CD14-positive monocyte (primary cell): ENCODE data around the gene SLC2A6. TPM values are rescaled to one million over a fixed set of nuclear protein-coding genes. Genes with fewer than 3 reads are reported as not detected.
A peak's percentile ranks its signal among the peaks of the same experiment; 100 is the strongest.

Experiments used
- DNase-seq, 3 donors: peaks; one replicate each; pipeline ENCODE4 v3.0.0-alpha.2; 2011 to 2022
- H2AFZ ChIP-seq: 2 replicates; pipeline ENCODE4 v1.6.0; 2012; ENCODE audit warnings: mild to moderate bottlenecking, low read depth, low read length, inconsistent platforms; ENCODE audit not compliant: insufficient read depth, poor library complexity, severe bottlenecking
- H3K27ac ChIP-seq, 2 donors: 1 replicate in 1 of 2; 2 replicates in 1 of 2; pipeline ENCODE4 v1.5.1; 2012 to 2013; ENCODE audit warnings: low read length in 2 of 2, control low read depth in 1 of 2, inconsistent platforms in 1 of 2, low read depth in 1 of 2, mild to moderate bottlenecking in 1 of 2
- H3K27me3 ChIP-seq, 2 donors: one replicate each; pipeline versions ENCODE4 v1.6.0 to v1.6.1; 2011 to 2013; ENCODE audit warnings: low read length in 2 of 2; ENCODE audit not compliant: control insufficient read depth in 2 of 2, insufficient read depth in 2 of 2
- H3K36me3 ChIP-seq, 2 donors: replicated peaks in 1 of 2; 1 replicate in 1 of 2; 2 replicates in 1 of 2; pipeline versions ENCODE4 v1.5.1 to v1.6.1; 2012 to 2013; ENCODE audit warnings: low read length in 2 of 2, control low read depth in 1 of 2, inconsistent platforms in 1 of 2, mild to moderate bottlenecking in 1 of 2; ENCODE audit not compliant: insufficient read depth in 2 of 2, control insufficient read depth in 1 of 2
- H3K4me1 ChIP-seq, 2 donors: 1 replicate in 1 of 2; 2 replicates in 1 of 2; pipeline versions ENCODE4 v1.5.1 to v1.6.1; 2012 to 2013; ENCODE audit warnings: low read length in 2 of 2, control low read depth in 1 of 2, inconsistent platforms in 1 of 2, mild to moderate bottlenecking in 1 of 2, moderate library complexity in 1 of 2; ENCODE audit not compliant: insufficient read depth in 2 of 2, control insufficient read depth in 1 of 2
- H3K4me2 ChIP-seq: replicated peaks from 2 replicates; pipeline ENCODE3; 2012; ENCODE audit warnings: low read length, moderate library complexity, mild to moderate bottlenecking; ENCODE audit not compliant: poor library complexity, severe bottlenecking; ENCODE audit errors: extremely low read depth
- H3K4me3 ChIP-seq, 3 experiments: fragments of 200-600 bp in 1 of 3; sonication (generic) in 1 of 3; replicated peaks in 1 of 3; 1 replicate in 2 of 3; 2 replicates in 1 of 3; pipeline ENCODE4 v1.5.1; 2011 to 2013; ENCODE audit warnings: low read length in 3 of 3, mild to moderate bottlenecking in 3 of 3, control low read depth in 2 of 3, low read depth in 2 of 3, inconsistent platforms in 1 of 3, moderate library complexity in 1 of 3
- H3K79me2 ChIP-seq: 2 replicates; pipeline ENCODE4 v1.6.0; 2012; ENCODE audit warnings: mild to moderate bottlenecking, control low read depth, inconsistent platforms, low read length, moderate library complexity; ENCODE audit not compliant: insufficient read depth
- H3K9ac ChIP-seq: 2 replicates; pipeline ENCODE4 v1.6.0; 2017; ENCODE audit warnings: low read length, mild to moderate bottlenecking; ENCODE audit not compliant: insufficient read depth, poor library complexity, severe bottlenecking
- H3K9me3 ChIP-seq, 2 donors: replicated peaks in 1 of 2; 1 replicate in 1 of 2; 2 replicates in 1 of 2; pipeline versions ENCODE4 v1.5.1 to v1.6.1; 2012 to 2013; ENCODE audit warnings: low read length in 2 of 2, control low read depth in 1 of 2; ENCODE audit not compliant: control insufficient read depth in 1 of 2, insufficient read depth in 1 of 2
- H4K20me1 ChIP-seq: 2 replicates; pipeline ENCODE4 v1.6.0; 2012; ENCODE audit warnings: mild to moderate bottlenecking, low read length, control low read depth, moderate library complexity; ENCODE audit not compliant: insufficient read depth
- H3K27ac Mint-ChIP-seq, 7 donors: one replicate each; pipeline ENCODE4 v1.8.0; 2020; ENCODE audit warnings: mild to moderate bottlenecking in 7 of 7, mixed read lengths in 7 of 7, moderate library complexity in 6 of 7, inconsistent platforms in 2 of 7
- H3K27me3 Mint-ChIP-seq, 3 donors: one replicate each; pipeline ENCODE4 v1.8.0; 2021 to 2022; ENCODE audit warnings: low read depth in 3 of 3, mild to moderate bottlenecking in 3 of 3, mixed read lengths in 3 of 3, moderate library complexity in 3 of 3, inconsistent platforms in 1 of 3
- H3K36me3 Mint-ChIP-seq, 2 donors: one replicate each; pipeline ENCODE4 v1.8.0; 2020; ENCODE audit warnings: mixed read lengths in 2 of 2, inconsistent platforms in 1 of 2, mild to moderate bottlenecking in 1 of 2
- H3K4me1 Mint-ChIP-seq: one replicate; pipeline ENCODE4 v1.8.0; 2020; ENCODE audit warnings: mild to moderate bottlenecking, mixed read lengths
- H3K4me3 Mint-ChIP-seq, 2 donors: one replicate each; pipeline ENCODE4 v1.8.0; 2020; ENCODE audit warnings: mild to moderate bottlenecking in 2 of 2, mixed read lengths in 2 of 2, moderate library complexity in 1 of 2
- H3K9me3 Mint-ChIP-seq, 7 donors: one replicate each; pipeline ENCODE4 v1.8.0; 2020 to 2022; ENCODE audit warnings: mixed read lengths in 7 of 7, mild to moderate bottlenecking in 6 of 7, moderate library complexity in 6 of 7, inconsistent platforms in 2 of 7
- CTCF ChIP-seq: fragments of 200-600 bp; IDR thresholded peaks from one replicate; pipeline ENCODE4 v1.8.0; 2022; ENCODE audit warnings: antibody characterized with exemption, mild to moderate bottlenecking
- WGBS: methylation state at CpG from one replicate; pipeline ENCODE4 v1.1.5; 2013; ENCODE audit warnings: missing lambda C conversion rate; ENCODE audit not compliant: insufficient coverage; 5-methylcytosine and 5-hydroxymethylcytosine counted together
- intact Hi-C, 2 donors: fragments of 100-400 bp; cut with micrococcal nuclease; formaldehyde crosslinking; loops; one replicate each; pipeline versions ENCODE4 v1.15.0 to v1.15.1; 2023
- polyA plus RNA-seq, 3 donors: library from polyadenylated mRNA; depleted of rRNA in 1 of 3; unstranded in 2 of 3; stranded (reverse) in 1 of 3; fragments of 300-500 nt in 2 of 3; fragments of >200 nt in 1 of 3; fragmentation: Illumina TruSeq in 2 of 3; gene quantifications; 1 replicate in 2 of 3; 2 replicates in 1 of 3; pipeline ENCODE4 v1.2.3, GENCODE V29; 2012 to 2021

The SLC2A6 gene
- polyA plus RNA-seq, 3 donors: 43.2 to 127 (median 60.4) TPM

DNA sequence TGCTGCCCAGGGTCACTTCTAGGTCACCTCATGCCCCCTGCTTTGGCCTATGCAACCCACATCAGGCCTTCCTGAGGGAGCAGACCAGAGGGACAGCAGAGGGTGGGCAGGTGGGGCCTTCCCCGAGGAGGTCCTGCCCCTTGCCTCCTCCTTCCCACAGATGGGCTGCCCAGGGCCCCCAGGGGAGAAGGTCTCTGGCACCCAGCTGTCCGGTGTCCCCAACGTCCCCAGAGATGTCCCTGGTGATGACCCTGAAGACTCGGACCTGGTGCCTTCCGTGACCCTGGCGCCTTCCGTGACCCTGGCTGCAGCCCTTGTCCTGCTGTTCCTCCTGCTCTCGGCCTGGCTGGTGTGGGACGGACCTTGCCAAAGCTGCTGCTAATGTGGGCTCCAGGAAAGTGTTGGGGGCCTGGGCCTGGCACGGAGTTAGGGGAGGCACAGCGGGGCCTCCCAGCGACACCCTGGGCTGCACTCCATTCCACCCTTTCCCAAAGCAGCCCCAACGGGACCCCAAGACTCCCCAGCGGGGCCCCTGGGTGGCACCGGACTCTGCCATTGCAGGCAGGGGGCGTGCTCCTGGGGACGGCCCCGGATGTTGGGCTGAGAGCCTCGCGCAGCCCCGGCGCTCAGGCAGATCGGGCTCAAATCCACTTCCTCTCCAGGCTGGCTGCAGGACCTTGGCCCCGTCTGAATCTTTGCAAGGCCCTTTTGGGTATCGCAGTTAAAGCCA is 6.8 kb upstream of the SLC2A6 start:
- Histone ChIP-seq H3K4me1 (peaks cover 6 to 8% of the 10 kb centered on the region in 2 donors), H3K4me2 (peak overlapping the region; percentile 40), H3K9me3 (no peaks in the 10 kb centered on the region), H3K36me3 (no peaks in the 10 kb centered on the region), H3K9ac (no peak overlapping the region), H3K27me3 (peaks cover 0 to under 1% of the 10 kb centered on the region in 2 donors), H3K79me2 (no peaks in the 10 kb centered on the region), H2AFZ (peak overlapping the region; percentile 22), H3K27ac (no peak overlapping the region), H3K4me3 (peak overlapping the region in 1 of 3 experiments; percentile 24), H4K20me1 (no peaks in the 10 kb centered on the region)
- intact Hi-C loops: loop anchor here (1.0 to 10.0 kb wide), 5 partner anchors 78 to 461 kb away; no protein-coding TSS in a partner anchor
- H3K4me1 Mint-ChIP-seq: peaks cover 5% of the 10 kb centered on the region
- H3K4me3 Mint-ChIP-seq: no peak overlapping the region
- H3K9me3 Mint-ChIP-seq: peaks cover 0 to 3% (median 0%) of the 10 kb centered on the region in 7 donors
- DNase-seq: peak; percentile 4 to 44 (median 15)
- 45% methylated on average over 22 of the region's 25 CpGs for WGBS
- H3K27me3 Mint-ChIP-seq: peaks cover 24 to 34% (median 25%) of the 10 kb centered on the region in 3 donors
- no peaks in the 10 kb centered on the region for H3K36me3 Mint-ChIP-seq
- no peak for TF ChIP-seq CTCF
- H3K27ac Mint-ChIP-seq: peak overlapping the region in 2 of 7 donors; percentile 18 to 62

GRCh38 chr9:133484671-133485437 is 6.0 kb upstream of the SLC2A6 start:
- no peak for DNase-seq
- H3K27me3 Mint-ChIP-seq: peaks cover 25 to 37% (median 30%) of the 10 kb centered on the region in 3 donors
- WGBS: 90% methylated on average over 15 of the region's 22 CpGs
- intact Hi-C loops: loop anchor here in 1 of 2 donors (10.0 kb wide), 1 partner anchor 460 kb away; no protein-coding TSS in a partner anchor
- Histone ChIP-seq H3K79me2 (no peaks in the 10 kb centered on the region), H3K27ac (no peak overlapping the region), H3K9ac (no peak overlapping the region), H3K4me2 (no peak overlapping the region), H4K20me1 (no peaks in the 10 kb centered on the region), H3K4me3 (no peak overlapping the region), H3K4me1 (peaks cover 6 to 8% of the 10 kb centered on the region in 2 donors), H3K9me3 (no peaks in the 10 kb centered on the region), H2AFZ (no peak overlapping the region), H3K36me3 (no peaks in the 10 kb centered on the region), H3K27me3 (peaks cover 0 to 9% of the 10 kb centered on the region in 2 donors)
- H3K9me3 Mint-ChIP-seq: peaks cover 0 to 3% (median 0%) of the 10 kb centered on the region in 7 donors
- H3K27ac Mint-ChIP-seq: no peak overlapping the region
- H3K4me3 Mint-ChIP-seq: no peak overlapping the region
- no peak for TF ChIP-seq CTCF
- H3K4me1 Mint-ChIP-seq: peaks cover 5% of the 10 kb centered on the region
- H3K36me3 Mint-ChIP-seq: no peaks in the 10 kb centered on the region
